OCI-LY1 (cell line): ENCODE measurements around the gene OPRM1.

Source experiments
- EZH2 ChIP-seq: fragments of 200-600 bp; sonication (generic), shearing (Covaris generic); IDR thresholded peaks from 2 replicates; pipeline ENCODE4 v1.8.0; 2017; ENCODE audit warnings: borderline replicate concordance, mixed run types, mild to moderate bottlenecking, antibody characterized with exemption, low read length, moderate library complexity, mixed read lengths
- TF ChIP-seq, protein P1 (sequence below): fragments of 200-600 bp; sonication (generic), shearing (Covaris generic); IDR thresholded peaks from 2 replicates; pipeline ENCODE4 v1.5.1; 2017; ENCODE audit warnings: mild to moderate bottlenecking, antibody characterized with exemption, low read length, moderate library complexity, mixed read lengths

DNA sequence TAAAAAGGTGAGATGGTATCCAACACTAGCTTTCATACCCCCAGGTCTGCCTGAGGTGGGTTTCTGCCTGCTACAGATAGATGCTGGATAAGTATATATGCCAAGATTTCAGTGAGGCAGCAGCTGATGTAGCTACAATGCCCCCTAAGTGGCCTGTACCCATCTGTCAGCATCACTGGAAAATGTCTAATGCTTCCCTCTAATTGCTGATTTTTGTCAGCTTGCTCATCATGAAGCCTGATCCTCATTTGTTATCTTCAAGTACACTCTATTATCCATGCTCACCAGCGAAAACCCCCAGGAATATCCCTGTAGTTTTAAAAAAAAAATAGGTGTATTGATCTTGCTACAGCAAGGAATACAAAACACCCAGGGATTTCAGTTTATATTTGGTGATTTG lies 32.2 kb downstream of the OPRM1 start:
- TF ChIP-seq, protein P1, sequence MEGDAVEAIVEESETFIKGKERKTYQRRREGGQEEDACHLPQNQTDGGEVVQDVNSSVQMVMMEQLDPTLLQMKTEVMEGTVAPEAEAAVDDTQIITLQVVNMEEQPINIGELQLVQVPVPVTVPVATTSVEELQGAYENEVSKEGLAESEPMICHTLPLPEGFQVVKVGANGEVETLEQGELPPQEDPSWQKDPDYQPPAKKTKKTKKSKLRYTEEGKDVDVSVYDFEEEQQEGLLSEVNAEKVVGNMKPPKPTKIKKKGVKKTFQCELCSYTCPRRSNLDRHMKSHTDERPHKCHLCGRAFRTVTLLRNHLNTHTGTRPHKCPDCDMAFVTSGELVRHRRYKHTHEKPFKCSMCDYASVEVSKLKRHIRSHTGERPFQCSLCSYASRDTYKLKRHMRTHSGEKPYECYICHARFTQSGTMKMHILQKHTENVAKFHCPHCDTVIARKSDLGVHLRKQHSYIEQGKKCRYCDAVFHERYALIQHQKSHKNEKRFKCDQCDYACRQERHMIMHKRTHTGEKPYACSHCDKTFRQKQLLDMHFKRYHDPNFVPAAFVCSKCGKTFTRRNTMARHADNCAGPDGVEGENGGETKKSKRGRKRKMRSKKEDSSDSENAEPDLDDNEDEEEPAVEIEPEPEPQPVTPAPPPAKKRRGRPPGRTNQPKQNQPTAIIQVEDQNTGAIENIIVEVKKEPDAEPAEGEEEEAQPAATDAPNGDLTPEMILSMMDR, result no peak
- no peak for TF ChIP-seq EZH2
